ENCODE results near the gene VWA7.

Gene VWA7

GRCh38 chr6:31768363-31769257 lies 8.5 kb downstream of the VWA7 start:
- no peak for DNase-seq (ENCODE audit: extremely low spot score)
- ChIA-PET POLR2A (interaction anchor here (1.4 kb wide), 1 partner anchor 59 kb away, joined by 7 read pairs; the partner anchor contains the start of gene HSPA1B), CTCF (interaction anchor here (0.6 to 3.1 kb wide), 9 partner anchors 16 to 88 kb away, joined by 3 to 19 read pairs (median 7); partner anchors contain the start of genes ABHD16A, DDAH2, LY6G5C and MSH5)
- TF ChIP-seq ARNT (IDR thresholded peaks at IDR 0.05), result no peak
- TF ChIP-seq L3MBTL2 (conservative IDR thresholded peaks at IDR 0.05), result no peak
- no peak for TF ChIP-seq NFRKB (IDR thresholded peaks at IDR 0.05)
- TF ChIP-seq HDGF (IDR thresholded peaks at IDR 0.05; ENCODE audit: borderline replicate concordance), result no peak
- TF ChIP-seq FOXM1 (IDR thresholded peaks at IDR 0.05; ENCODE audit: borderline replicate concordance), result no peak
- no peak for TF ChIP-seq FOXK2 (IDR thresholded peaks at IDR 0.05)
- TF ChIP-seq LEF1 (IDR thresholded peaks at IDR 0.05; ENCODE audit: borderline replicate concordance), result no peak
- TF ChIP-seq FOXA1 (IDR thresholded peaks at IDR 0.05), result no peak
- TF ChIP-seq, protein P1, sequence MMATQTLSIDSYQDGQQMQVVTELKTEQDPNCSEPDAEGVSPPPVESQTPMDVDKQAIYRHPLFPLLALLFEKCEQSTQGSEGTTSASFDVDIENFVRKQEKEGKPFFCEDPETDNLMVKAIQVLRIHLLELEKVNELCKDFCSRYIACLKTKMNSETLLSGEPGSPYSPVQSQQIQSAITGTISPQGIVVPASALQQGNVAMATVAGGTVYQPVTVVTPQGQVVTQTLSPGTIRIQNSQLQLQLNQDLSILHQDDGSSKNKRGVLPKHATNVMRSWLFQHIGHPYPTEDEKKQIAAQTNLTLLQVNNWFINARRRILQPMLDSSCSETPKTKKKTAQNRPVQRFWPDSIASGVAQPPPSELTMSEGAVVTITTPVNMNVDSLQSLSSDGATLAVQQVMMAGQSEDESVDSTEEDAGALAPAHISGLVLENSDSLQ (IDR thresholded peaks at IDR 0.05), result no peak
- TF ChIP-seq SP1 (IDR thresholded peaks at IDR 0.05), result no peak

DNA sequence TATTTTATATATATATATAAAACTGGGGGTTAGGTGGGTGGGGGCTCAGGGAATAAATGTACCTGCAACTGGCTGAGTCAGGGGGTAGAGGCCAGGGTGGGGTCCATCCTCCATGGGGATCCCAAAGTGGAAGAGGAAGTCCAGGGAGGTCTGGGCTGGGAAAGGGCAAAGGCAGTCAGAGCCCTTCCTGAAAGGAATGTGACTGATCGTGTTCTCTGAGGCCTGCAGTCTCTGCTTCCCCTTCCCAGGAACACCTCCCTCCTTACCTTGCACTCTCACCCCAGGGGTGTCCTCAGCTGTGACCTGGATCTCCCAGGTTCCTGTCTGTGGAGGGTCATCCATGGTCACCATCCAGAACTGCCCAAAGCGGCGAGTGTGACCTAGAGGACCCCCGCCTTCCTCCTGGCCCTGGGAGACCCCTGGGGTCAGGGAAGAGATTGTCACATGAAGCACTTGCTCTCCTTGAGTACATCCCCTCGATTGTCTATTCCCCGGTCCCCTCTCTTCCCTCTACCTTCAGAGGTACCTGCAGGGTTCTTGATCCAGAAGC lies 10.0 kb downstream of the VWA7 start:
- DNase-seq (ENCODE audit: extremely low spot score), result no peak
- POLR2A ChIA-PET, result interaction anchor here (1.7 kb wide), 1 partner anchor 60 kb away, joined by 5 read pairs; the partner anchor contains the start of gene HSPA1B
- CTCF ChIA-PET, result no interaction called here
- TF ChIP-seq FOXK2 (IDR thresholded peaks at IDR 0.05), result no peak

GRCh38 chr6:31765910-31766794 lies 11.0 kb downstream of the VWA7 start:
- ChIA-PET POLR2A (interaction anchor here (0.8 to 1.7 kb wide), 3 partner anchors 9 to 61 kb away, joined by 3 to 5 read pairs (median 5); partner anchors contain the start of gene HSPA1B), CTCF (no interaction called here)
- TF ChIP-seq SP1 (IDR thresholded peaks at IDR 0.05), result no peak
- no peak for TF ChIP-seq BHLHE40 (IDR thresholded peaks at IDR 0.05; ENCODE audit: borderline replicate concordance)
- TF ChIP-seq TARDBP (IDR thresholded peaks at IDR 0.05), result no peak
- no peak for TF ChIP-seq NFRKB (IDR thresholded peaks at IDR 0.05)
- no peak for TF ChIP-seq L3MBTL2 (conservative IDR thresholded peaks at IDR 0.05)
- TF ChIP-seq LEF1 (IDR thresholded peaks at IDR 0.05; ENCODE audit: borderline replicate concordance), result no peak
- TF ChIP-seq HDGF (IDR thresholded peaks at IDR 0.05; ENCODE audit: borderline replicate concordance), result no peak
- TF ChIP-seq ELF4 (IDR thresholded peaks at IDR 0.05), result no peak
- TF ChIP-seq ARNT (IDR thresholded peaks at IDR 0.05), result no peak
- TF ChIP-seq FOXM1 (IDR thresholded peaks at IDR 0.05; ENCODE audit: borderline replicate concordance), result no peak
- TF ChIP-seq FOXK2 (IDR thresholded peaks at IDR 0.05), result no peak
- TF ChIP-seq ZNF384 (IDR thresholded peaks at IDR 0.05), result no peak
- TF ChIP-seq, protein P1 (IDR thresholded peaks at IDR 0.05), result no peak
- TF ChIP-seq FOXA1 (IDR thresholded peaks at IDR 0.05), result no peak
- TF ChIP-seq CTBP1 (IDR thresholded peaks at IDR 0.05; ENCODE audit: borderline replicate concordance), result no peak
- no peak for TF ChIP-seq SUZ12 (IDR thresholded peaks at IDR 0.05)
- DNase-seq (ENCODE audit: extremely low spot score), result no peak

DNA sequence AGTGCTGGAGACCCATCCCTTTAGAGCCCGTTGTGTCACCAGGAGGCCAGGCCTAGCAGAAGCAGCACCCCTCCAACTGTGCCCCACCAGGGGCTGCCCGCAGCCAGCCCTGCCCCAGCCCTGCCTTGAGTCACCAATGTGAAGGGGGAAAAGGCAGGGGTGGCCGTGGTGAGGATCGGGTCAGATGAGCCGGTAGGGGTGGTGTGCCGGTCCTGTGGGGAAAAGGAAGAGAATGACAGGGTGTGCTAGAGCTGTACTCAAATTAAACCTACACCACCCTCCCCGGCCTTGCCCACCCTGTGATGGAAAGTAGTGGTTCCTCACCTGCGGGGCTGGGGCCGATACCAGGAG lies 11.6 kb downstream of the VWA7 start:
- DNase-seq (ENCODE audit: extremely low spot score), result no peak
- CTCF ChIA-PET, result no interaction called here
- POLR2A ChIA-PET, result interaction anchor here (1.1 to 1.7 kb wide), 2 partner anchors 13 to 62 kb away, joined by 5 read pairs; partner anchors contain the start of gene HSPA1B
- TF ChIP-seq ELF4 (IDR thresholded peaks at IDR 0.05), result no peak
- no peak for TF ChIP-seq ZNF384 (IDR thresholded peaks at IDR 0.05)
- TF ChIP-seq TARDBP (IDR thresholded peaks at IDR 0.05), result no peak
- no peak for TF ChIP-seq NFRKB (IDR thresholded peaks at IDR 0.05)

DNA sequence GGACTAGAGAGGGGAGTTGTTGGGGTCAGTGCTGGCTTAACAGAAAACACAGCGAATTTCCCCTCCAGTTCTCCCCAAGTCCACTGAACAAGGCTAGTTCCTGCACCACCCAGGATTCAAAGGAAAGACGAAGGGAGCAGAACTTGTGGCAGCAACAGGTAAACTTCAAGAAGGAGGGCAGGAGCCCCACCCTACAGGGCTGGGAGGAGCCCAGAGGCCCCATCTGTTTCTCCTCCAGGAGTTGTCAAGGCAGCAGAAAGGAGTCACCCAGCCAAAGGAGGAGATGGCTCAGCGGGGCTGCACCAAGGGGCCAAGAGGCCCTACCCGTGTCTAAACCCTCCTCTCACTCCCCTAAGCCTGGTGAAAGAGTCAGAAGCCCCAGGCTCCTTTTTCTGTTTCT lies 12.9 kb downstream of the VWA7 start:
- POLR2A ChIA-PET, result no interaction called here
- no peak for DNase-seq (ENCODE audit: extremely low spot score)
- no peak for TF ChIP-seq SUZ12 (IDR thresholded peaks at IDR 0.05)
- TF ChIP-seq, protein P1 (IDR thresholded peaks at IDR 0.05), result no peak
- CTCF ChIA-PET, result no interaction called here

DNA sequence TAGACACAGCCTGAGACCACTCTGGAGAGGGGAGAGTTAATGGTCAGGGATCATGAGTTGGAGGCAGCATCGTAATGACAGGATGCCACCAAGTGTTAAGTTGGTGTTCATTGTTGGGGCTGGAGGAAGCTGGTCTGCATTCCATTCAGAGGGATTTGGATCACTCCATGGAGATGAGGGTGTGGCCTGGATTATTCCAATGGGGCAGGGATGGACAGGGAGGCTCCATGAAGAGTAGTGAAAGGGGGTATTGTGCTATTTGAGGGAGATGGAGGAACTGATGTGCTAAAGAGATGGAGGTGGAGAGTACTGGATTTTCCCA lies 13.5 kb downstream of the VWA7 start:
- no peak for DNase-seq (ENCODE audit: extremely low spot score)
- POLR2A ChIA-PET, result interaction anchor here (1.0 kb wide), 1 partner anchor 24 kb away, joined by 3 read pairs; the partner anchor contains the start of gene MSH5
- TF ChIP-seq FOXM1 (IDR thresholded peaks at IDR 0.05; ENCODE audit: borderline replicate concordance) (no peak), ZNF384 (IDR thresholded peaks at IDR 0.05) (no peak), LEF1 (IDR thresholded peaks at IDR 0.05; ENCODE audit: borderline replicate concordance) (no peak), HDGF (IDR thresholded peaks at IDR 0.05; ENCODE audit: borderline replicate concordance) (no peak), L3MBTL2 (conservative IDR thresholded peaks at IDR 0.05) (no peak), SUZ12 (IDR thresholded peaks at IDR 0.05) (no peak), FOXK2 (IDR thresholded peaks at IDR 0.05) (no peak), CTBP1 (IDR thresholded peaks at IDR 0.05; ENCODE audit: borderline replicate concordance) (no peak), NFRKB (IDR thresholded peaks at IDR 0.05) (no peak), FOXA1 (IDR thresholded peaks at IDR 0.05) (no peak), ARNT (IDR thresholded peaks at IDR 0.05) (no peak), TARDBP (IDR thresholded peaks at IDR 0.05) (no peak), BHLHE40 (IDR thresholded peaks at IDR 0.05; ENCODE audit: borderline replicate concordance) (no peak), SP1 (IDR thresholded peaks at IDR 0.05) (no peak), ELF4 (IDR thresholded peaks at IDR 0.05) (no peak)
- TF ChIP-seq, protein P1 (IDR thresholded peaks at IDR 0.05), result no peak
- CTCF ChIA-PET, result no interaction called here

All from HEK293T (cell line).